ENCODE data around the gene PARP12.

The PARP12 gene

DNA sequence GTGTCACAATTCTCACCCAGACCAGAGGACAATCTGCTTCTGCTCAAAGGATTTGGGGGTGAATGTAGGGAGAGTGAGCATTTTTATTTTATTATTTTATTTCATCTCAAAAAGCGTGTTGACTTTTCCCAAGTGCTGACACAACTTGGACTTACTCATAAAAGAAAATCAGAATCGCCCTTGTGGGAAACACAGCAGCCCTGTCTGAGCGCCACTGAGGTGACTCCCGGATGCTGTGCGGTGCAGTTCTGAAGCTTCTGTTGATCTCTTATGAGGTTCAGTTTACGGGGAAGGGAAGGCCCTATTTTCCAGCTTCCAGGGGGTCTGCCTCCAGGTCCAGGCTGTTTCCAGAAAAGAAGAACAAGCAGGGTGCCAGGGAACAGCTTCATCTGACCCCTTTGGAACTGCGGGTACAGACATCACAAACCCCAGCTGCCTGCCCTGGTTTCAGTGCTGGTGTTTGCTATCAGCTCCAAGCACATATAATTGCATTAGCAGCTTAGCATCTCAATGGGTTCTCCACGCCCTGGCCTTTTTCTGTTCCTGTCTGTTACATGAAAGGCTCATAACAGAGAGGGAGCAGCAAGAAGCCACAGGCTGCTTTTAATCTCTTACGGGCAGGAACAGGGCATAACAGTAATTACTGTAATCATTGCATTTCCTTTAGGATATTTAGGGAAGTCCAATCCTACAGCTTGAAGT lies 52.4 kb downstream of the PARP12 start:
- no peak for DNase-seq

DNA sequence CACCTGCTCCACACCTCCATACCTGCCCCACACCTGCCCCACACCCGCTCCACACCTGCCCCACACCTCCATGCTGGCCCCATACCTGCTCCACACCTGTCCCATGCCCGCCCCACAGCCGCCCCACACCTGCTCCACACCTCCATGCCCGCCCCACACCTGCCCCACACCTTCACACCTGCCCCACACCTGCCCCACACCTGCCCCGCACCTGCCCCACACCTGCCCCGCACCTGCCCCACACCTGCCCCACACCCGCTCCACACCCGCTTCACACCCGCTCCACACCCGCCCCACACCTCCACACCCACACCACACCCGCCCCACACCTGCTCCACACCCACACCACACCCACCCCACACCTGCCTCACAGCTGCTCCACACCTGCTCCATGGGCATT lies 53.0 kb downstream of the PARP12 start:
- DNase-seq: no peak

- no peak for DNase-seq
Observed at GRCh38 chr7:140008755-140009610, 53.8 kb downstream of the PARP12 start.

GRCh38 chr7:140007051-140007690 lies 55.6 kb downstream of the PARP12 start:
- no peak for DNase-seq

DNA sequence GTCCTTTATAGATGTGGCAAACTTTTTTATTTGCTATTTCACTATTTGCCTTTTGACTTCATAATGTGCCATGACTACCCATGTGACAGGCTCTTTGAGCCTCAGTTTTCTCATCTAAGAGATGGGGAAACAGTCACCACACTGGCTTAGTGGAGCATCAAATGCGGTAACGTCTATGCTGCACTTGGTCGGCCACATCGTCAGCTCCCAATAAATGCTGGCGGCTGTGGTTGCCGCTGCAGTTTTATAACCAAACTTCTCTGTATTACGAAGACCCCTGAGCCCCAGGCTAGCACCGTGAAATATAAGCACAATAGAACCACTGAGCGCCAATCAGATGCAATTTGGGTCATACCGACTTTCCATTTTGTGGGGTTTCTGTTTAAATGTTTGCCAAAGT lies 56.2 kb downstream of the PARP12 start:
- no peak for DNase-seq

DNA sequence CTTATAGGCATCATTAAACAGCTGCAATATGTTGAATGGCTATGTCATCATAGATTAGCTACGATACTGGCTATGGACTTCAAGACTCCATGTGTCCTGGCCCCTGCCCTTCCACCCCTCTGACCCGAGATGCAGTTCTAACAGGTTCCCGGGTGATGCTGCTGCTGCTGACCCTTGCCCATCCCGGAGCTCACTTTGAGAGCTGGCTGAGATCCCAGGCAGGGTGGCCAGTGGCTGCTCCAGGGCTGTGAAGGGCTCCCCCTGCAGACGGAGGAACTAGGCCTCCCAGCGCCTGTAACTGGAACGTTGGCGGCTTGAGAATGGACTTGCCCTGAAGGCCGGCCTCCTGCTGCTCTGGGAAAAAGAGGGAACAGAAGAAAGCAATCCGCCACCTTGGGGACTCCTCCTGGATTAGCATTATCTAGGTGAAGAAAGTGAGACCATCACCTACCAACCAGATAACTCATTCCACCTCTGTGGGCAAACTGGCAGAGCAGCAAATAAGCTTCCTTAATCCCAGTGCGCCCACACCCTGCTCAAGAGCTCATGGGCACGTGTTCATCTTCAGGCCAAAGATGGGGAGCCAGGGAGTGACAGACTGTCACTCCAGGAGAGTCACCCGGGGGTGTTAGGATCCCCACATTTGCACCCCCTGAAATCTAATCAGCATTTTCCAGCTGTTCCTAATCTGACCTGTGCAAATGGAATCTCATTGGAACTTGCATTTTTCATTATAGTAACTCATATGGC lies 56.8 kb downstream of the PARP12 start:
- no peak for DNase-seq

DNA sequence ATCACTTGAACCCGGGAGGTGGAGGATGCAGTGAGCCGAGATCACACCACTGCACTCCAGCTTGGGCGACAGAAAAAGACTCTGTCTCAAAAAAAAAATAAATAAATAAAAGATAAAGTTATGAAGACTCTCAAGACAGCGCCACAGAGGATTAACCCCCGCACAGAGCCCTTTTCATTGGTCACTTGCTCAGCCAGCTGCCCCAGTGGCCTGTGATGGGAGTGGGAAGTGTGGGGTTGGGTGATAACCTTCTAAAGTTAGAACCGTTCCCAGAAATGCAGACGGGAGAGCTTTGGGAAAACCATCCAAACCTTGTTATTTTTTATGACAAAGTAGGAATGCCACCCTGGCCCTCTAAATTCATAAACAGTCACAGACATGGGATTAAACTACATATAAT lies 57.4 kb downstream of the PARP12 start:
- DNase-seq: no peak

- DNase-seq: no peak
Observed at GRCh38 chr7:140004672-140005071, 58.1 kb downstream of the PARP12 start.

GRCh38 chr7:140003913-140004382 lies 58.8 kb downstream of the PARP12 start:
- peak; percentile 35 for DNase-seq

- no peak for DNase-seq
Observed at GRCh38 chr7:140000666-140001268, 62.0 kb downstream of the PARP12 start.

GRCh38 chr7:139999516-139999915 lies 63.2 kb downstream of the PARP12 start:
- no peak for DNase-seq

- no peak for DNase-seq
Observed at GRCh38 chr7:139998572-139998971, 64.2 kb downstream of the PARP12 start.

DNA sequence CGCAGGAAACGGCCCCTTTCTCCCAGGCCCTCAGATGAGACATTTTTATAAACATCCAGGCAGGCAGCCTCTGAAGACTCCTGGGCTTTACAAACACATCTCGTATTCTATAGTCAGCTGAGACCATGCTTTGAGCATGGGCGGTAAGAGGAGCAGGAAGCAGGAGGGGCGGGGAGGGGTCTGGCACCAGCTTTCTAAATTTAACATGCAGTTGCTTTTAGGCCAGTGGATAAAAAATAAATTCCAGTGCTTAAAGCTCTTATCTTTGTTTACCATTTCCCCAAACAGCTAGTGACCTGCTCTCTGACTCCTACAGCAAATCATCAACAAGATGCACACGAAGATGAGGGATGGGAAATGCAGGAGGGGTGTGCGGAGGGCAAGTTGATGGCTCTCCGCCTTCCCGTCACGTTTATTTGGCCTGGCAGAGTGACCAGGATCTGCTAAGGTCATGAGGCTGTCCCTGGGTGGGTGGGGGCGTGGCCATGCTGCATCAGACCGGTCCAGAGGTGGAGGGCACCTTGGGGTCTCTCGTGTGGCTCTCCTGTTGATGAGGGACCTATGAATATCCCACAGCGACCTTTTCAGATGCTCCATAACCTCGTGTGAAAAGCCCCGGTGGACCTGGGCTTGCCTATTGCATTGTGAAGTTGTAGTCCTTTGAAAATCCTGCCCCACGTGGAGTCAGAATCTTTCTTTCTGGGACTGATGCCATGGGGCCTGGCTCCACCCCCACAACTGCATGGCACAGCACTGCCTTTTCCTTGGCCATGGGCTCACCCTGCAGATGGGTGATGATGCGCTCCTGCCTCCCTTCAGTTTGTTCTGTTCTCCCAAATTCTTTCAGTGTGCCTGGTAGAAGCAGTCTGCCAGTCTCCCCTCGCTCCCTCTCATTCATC lies 67.5 kb downstream of the PARP12 start:
- DNase-seq: no peak

DNA sequence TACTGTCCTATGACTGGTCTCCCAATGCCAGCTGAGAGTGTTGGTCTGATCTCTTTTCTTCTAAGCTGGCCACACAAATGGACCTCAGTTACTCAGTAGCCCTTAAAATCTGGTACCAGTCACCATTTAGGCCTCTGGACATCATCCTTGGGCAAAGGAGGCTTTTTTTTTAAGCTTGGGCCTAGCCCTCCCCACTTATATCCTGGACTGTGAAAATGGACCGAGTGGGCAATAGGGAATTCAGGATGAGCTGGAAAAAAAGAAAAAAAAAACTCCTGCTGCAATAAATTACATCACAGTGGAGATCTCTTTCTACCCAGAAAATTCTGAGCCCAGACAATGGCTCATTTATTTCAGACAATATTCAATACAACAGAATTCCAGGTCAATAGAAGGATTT lies 68.4 kb downstream of the PARP12 start:
- no peak for DNase-seq

DNA sequence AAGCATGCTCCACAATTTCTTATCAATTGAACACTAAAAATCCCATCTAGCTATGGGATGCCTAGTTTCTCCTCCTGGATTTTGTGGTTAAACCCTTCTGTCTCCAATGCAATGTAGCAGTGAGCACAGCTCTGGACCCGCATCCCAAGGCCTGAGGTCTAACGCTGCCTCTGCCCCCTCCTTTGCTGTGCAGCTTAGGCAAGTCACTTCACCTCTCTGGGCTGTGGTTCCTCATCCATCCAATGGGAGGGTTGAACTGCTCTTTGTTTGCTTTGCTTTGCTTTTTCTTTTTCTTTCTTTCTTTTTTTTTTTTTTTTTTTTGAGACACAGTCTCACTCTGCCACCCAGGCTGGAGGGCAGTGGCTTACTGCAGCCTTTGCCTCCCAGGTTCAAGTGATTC lies 69.2 kb downstream of the PARP12 start:
- DNase-seq: no peak

GRCh38 chr7:139993169-139993568 lies 69.6 kb downstream of the PARP12 start:
- no peak for DNase-seq

GRCh38 chr7:139992353-139993044 lies 70.3 kb downstream of the PARP12 start:
- no peak for DNase-seq

DNA sequence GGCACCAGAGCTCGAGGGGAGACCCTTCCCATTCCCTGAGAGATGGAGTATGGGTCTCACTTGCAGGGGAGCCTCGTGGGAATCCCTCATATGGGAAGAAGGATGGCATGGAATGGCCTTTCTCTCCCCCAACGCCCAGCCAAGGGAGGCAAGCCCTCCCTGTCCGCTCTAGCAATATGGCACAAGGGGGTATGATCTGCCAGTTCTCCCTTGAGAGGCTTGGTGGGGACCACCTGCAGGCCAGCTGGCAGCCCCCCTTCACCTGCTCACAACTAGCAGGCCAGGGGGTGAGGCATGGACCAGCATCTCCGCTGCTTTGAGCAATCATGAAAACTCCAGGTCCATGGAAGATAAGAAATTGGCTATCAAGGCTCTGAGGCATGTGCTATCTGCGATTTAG lies 70.8 kb downstream of the PARP12 start:
- DNase-seq: no peak

- no peak for DNase-seq
Observed at GRCh38 chr7:139991269-139991666, 71.5 kb downstream of the PARP12 start.

DNA sequence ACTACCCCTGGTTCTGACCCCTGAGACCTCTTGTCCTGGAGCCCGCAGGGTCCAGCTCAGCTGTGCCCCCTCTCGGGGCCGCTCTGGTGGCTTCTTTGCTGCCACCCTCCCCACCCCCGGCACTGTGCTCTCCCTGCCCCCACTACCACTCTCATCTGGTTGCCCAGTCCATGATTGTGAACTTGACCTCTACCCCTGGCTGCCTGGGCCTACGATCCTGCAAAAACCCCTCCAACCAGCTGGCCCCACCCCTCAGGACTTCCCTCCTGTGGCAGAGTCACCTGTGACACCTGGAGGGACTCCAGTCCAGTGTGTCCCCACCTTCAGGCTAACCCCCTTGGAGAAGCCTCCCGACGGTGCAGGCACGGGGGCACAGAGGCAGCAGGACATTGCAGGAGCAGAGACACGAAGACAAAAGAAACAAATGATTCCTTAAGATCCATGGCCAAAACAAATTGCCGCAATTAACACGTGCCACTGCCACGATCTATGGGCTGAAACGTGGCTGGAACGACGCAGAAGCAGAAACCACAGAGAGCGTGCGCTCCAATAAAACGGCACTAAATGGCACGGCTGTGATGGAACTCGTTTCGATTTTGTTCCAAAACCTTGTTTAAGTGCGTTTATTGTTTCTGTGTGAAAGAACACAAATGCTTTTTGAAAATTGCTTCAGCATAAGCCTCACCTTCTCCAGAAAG lies 72.0 kb downstream of the PARP12 start:
- DNase-seq: no peak

All from CD4-positive, alpha-beta T cell treated with Interleukin-6 for 4 hours (primary cell).